AML-193 (cell line): ENCODE measurements around the gene SCLY.

ENCODE experiments used
- DNase-seq, 2 experiments: peaks; one replicate each; lab custom pipeline; 2025; lab: John Stamatoyannopoulos, UW

Gene SCLY

GRCh38 chr2:238140721-238141540 is 80.1 kb downstream of the SCLY start:
- no peak for DNase-seq

GRCh38 chr2:238141541-238142318 is 80.9 kb downstream of the SCLY start:
- peak; percentile 52 to 56 for DNase-seq

- no peak for DNase-seq
These were observed 81.8 kb downstream of the SCLY start for GRCh38 chr2:238142382-238143205.

GRCh38 chr2:238143239-238143951 is 82.6 kb downstream of the SCLY start:
- DNase-seq, result no peak

GRCh38 chr2:238144262-238144661 is 83.5 kb downstream of the SCLY start:
- DNase-seq, result no peak

- DNase-seq, result no peak
These were observed 84.2 kb downstream of the SCLY start for GRCh38 chr2:238145046-238145445.

GRCh38 chr2:238145851-238146250 is 85.0 kb downstream of the SCLY start:
- no peak for DNase-seq

GRCh38 chr2:238146884-238147544 is 86.2 kb downstream of the SCLY start:
- no peak for DNase-seq

GRCh38 chr2:238148981-238149380 is 88.2 kb downstream of the SCLY start:
- DNase-seq, result no peak
